Ishikawa (cell line): ENCODE measurements around the gene RND3.

Source experiments
- EGR1 ChIP-seq: IDR thresholded peaks from 2 replicates; pipeline ENCODE4 v1.6.1; 2012
- NFIC ChIP-seq: IDR thresholded peaks from 2 replicates; pipeline ENCODE4 v1.6.1; 2012
- RAD21 ChIP-seq: IDR thresholded peaks from 2 replicates; pipeline ENCODE4 v1.6.1; 2012; ENCODE audit warnings: low read depth
- REST ChIP-seq: IDR thresholded peaks from 2 replicates; pipeline ENCODE4 v1.6.1; 2012; ENCODE audit warnings: low read depth, mild to moderate bottlenecking
- TCF12 ChIP-seq: IDR thresholded peaks from 2 replicates; pipeline ENCODE4 v1.6.1; 2012; ENCODE audit warnings: low read depth

- no peak for TF ChIP-seq TCF12
- TF ChIP-seq EGR1: no peak
- no peak for TF ChIP-seq RAD21
- TF ChIP-seq NFIC: no peak
- TF ChIP-seq REST: no peak
Measured at GRCh38 chr2:150472511-150472899, 15.0 kb downstream of the RND3 start.
